ENCODE results near the gene PIGH. TPM values are rescaled to one million over a fixed set of nuclear protein-coding genes. Genes with fewer than 3 reads are reported as not detected.
A peak's percentile ranks its signal among the peaks of the same experiment; 100 is the strongest.

PIGH gene
- total and polyA plus RNA-seq, 2 experiments from 2014 or later, result 64.4 to 75.8 TPM

GRCh38 chr14:67557118-67557517, 43.0 kb downstream of the PIGH start:
- Histone ChIP-seq H3K79me2 (no peaks in the 10 kb centered on the region), H3K36me3 (replicated peaks; ENCODE audit: insufficient read depth, low read depth) (no peaks in the 10 kb centered on the region), H3K4me1 (ENCODE audit: insufficient read depth) (no peaks in the 10 kb centered on the region), H3K27ac (peak overlapping the region; percentile 83), H4K20me1 (ENCODE audit: insufficient read depth, poor library complexity, severe bottlenecking) (no peaks in the 10 kb centered on the region), H3K4me3 (no peak overlapping the region), H3K9me2 (replicated peaks; ENCODE audit: insufficient read depth) (no peaks in the 10 kb centered on the region), H3K4me2 (no peak overlapping the region), H3K27me3 (no peaks in the 10 kb centered on the region), H2AFZ (no peak overlapping the region), H3K9me3 (ENCODE audit: low read depth) (no peaks in the 10 kb centered on the region)
- 78% methylated on average over 7 of the region's 7 CpGs for WGBS (ENCODE audit: low lambda C conversion rate, missing lambda C conversion rate)
- TF ChIP-seq EZH2 (IDR thresholded peaks at IDR 0.05; ENCODE audit: borderline replicate concordance) (no peak), EZH2phosphoT487 (IDR thresholded peaks at IDR 0.05; ENCODE audit: low read depth, severe bottlenecking, unreplicated experiment) (no peak)
- TF ChIP-seq, protein P1, sequence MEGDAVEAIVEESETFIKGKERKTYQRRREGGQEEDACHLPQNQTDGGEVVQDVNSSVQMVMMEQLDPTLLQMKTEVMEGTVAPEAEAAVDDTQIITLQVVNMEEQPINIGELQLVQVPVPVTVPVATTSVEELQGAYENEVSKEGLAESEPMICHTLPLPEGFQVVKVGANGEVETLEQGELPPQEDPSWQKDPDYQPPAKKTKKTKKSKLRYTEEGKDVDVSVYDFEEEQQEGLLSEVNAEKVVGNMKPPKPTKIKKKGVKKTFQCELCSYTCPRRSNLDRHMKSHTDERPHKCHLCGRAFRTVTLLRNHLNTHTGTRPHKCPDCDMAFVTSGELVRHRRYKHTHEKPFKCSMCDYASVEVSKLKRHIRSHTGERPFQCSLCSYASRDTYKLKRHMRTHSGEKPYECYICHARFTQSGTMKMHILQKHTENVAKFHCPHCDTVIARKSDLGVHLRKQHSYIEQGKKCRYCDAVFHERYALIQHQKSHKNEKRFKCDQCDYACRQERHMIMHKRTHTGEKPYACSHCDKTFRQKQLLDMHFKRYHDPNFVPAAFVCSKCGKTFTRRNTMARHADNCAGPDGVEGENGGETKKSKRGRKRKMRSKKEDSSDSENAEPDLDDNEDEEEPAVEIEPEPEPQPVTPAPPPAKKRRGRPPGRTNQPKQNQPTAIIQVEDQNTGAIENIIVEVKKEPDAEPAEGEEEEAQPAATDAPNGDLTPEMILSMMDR (IDR thresholded peaks at IDR 0.05; ENCODE audit: poor library complexity), result no peak
- peak; percentile 44 for DNase-seq (ENCODE audit: low spot score)

- H2AFZ ChIP-seq, result no peak overlapping the region
- H3K4me1 ChIP-seq (ENCODE audit: insufficient read depth), result no peaks in the 10 kb centered on the region
- H3K36me3 ChIP-seq (replicated peaks; ENCODE audit: insufficient read depth, low read depth), result no peaks in the 10 kb centered on the region
- 76% methylated on average over 2 of the region's 2 CpGs for WGBS (ENCODE audit: low lambda C conversion rate, missing lambda C conversion rate)
- H3K27me3 ChIP-seq, result no peaks in the 10 kb centered on the region
- peak overlapping the region; percentile 83 for H3K27ac ChIP-seq
- TF ChIP-seq EZH2 (IDR thresholded peaks at IDR 0.05; ENCODE audit: borderline replicate concordance), result no peak
- TF ChIP-seq, protein P1 (IDR thresholded peaks at IDR 0.05; ENCODE audit: poor library complexity), result no peak
- TF ChIP-seq EZH2phosphoT487 (IDR thresholded peaks at IDR 0.05; ENCODE audit: low read depth, severe bottlenecking, unreplicated experiment), result no peak
- H3K79me2 ChIP-seq, result no peaks in the 10 kb centered on the region
- no peak overlapping the region for H3K4me2 ChIP-seq
- H3K4me3 ChIP-seq, result no peak overlapping the region
- H4K20me1 ChIP-seq (ENCODE audit: insufficient read depth, poor library complexity, severe bottlenecking), result no peaks in the 10 kb centered on the region
- no peaks in the 10 kb centered on the region for H3K9me2 ChIP-seq (replicated peaks; ENCODE audit: insufficient read depth)
- no peak for DNase-seq (ENCODE audit: low spot score)
- H3K9me3 ChIP-seq (ENCODE audit: low read depth), result no peaks in the 10 kb centered on the region
Observed at GRCh38 chr14:67556671-67557070, 43.4 kb downstream of the PIGH start.

GRCh38 chr14:67555518-67556090, 44.5 kb downstream of the PIGH start:
- TF ChIP-seq EZH2 (IDR thresholded peaks at IDR 0.05; ENCODE audit: borderline replicate concordance), result no peak
- TF ChIP-seq EZH2phosphoT487 (IDR thresholded peaks at IDR 0.05; ENCODE audit: low read depth, severe bottlenecking, unreplicated experiment), result no peak
- TF ChIP-seq, protein P1 (IDR thresholded peaks at IDR 0.05; ENCODE audit: poor library complexity), result no peak
- H3K9me2 ChIP-seq (replicated peaks; ENCODE audit: insufficient read depth), result no peaks in the 10 kb centered on the region
- H3K9me3 ChIP-seq (ENCODE audit: low read depth), result no peaks in the 10 kb centered on the region
- no peaks in the 10 kb centered on the region for H3K36me3 ChIP-seq (replicated peaks; ENCODE audit: insufficient read depth, low read depth)
- H2AFZ ChIP-seq, result no peak overlapping the region
- H3K4me1 ChIP-seq (ENCODE audit: insufficient read depth), result no peaks in the 10 kb centered on the region
- no peaks in the 10 kb centered on the region for H3K27me3 ChIP-seq
- WGBS (ENCODE audit: low lambda C conversion rate, missing lambda C conversion rate), result 87% methylated on average over 11 of the region's 11 CpGs
- no peak for DNase-seq (ENCODE audit: low spot score)
- no peak overlapping the region for H3K4me2 ChIP-seq
- no peaks in the 10 kb centered on the region for H4K20me1 ChIP-seq (ENCODE audit: insufficient read depth, poor library complexity, severe bottlenecking)
- no peak overlapping the region for H3K4me3 ChIP-seq
- H3K27ac ChIP-seq, result no peak overlapping the region
- no peaks in the 10 kb centered on the region for H3K79me2 ChIP-seq

Measured in hepatocyte (in vitro differentiated cells).